Measurements from ENCODE around the gene SHISAL1.

SHISAL1 gene

DNA sequence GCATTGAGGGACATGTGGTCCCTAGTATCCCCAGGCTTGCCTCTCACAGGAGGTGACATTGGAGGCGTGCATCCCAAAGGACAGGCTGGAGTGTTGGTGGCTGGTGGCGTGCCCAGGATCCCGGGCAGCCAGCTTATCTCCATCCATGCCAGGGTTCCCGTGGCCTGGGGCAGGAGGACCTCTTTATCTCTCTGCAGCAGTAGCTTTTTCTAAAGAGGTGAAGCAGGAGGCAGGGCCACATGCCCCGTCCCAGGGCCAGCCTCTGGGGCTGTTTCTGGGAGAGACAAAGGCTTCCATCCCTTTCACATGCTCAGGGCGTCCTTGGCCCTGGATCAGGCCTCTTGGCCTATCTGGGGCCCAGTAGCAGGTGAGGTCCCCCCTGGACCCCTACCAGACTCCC lies 112.3 kb downstream of the SHISAL1 start:
- Mint-ChIP-seq H3K36me3 (peaks cover 19% of the 10 kb centered on the region), H3K4me3 (no peak overlapping the region), H3K4me1 (peaks cover 13% of the 10 kb centered on the region), H3K9me3 (no peaks in the 10 kb centered on the region), H3K27me3 (no peaks in the 10 kb centered on the region), H3K27ac (no peak overlapping the region)

DNA sequence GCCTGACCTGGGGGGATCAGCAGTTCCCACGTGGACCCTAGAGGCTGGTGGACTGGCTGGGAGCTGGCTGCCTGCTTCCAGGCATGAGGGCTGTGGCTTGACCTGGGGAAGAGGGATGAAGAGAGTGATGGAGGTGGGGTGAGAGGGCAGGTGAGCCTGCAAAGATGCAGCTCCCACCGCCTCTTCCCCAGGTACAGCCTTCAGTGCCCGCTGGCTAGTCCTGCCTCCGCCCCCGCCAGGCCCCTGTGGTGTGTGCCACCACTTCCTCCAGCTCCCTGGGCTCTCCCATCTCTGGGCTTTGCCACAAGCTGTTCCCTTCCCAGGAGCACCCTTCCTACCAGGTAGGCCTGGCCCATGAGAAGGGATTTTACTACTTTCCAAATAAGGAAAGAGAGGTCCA lies 112.9 kb downstream of the SHISAL1 start:
- H3K4me1 Mint-ChIP-seq: peaks cover 17% of the 10 kb centered on the region
- H3K9me3 Mint-ChIP-seq: no peaks in the 10 kb centered on the region
- no peak overlapping the region for H3K4me3 Mint-ChIP-seq
- peaks cover 17% of the 10 kb centered on the region for H3K36me3 Mint-ChIP-seq
- H3K27me3 Mint-ChIP-seq: no peaks in the 10 kb centered on the region
- H3K27ac Mint-ChIP-seq: no peak overlapping the region

- peaks cover 23% of the 10 kb centered on the region for H3K36me3 Mint-ChIP-seq
- H3K27me3 Mint-ChIP-seq: no peaks in the 10 kb centered on the region
- H3K27ac Mint-ChIP-seq: no peak overlapping the region
- peaks cover 24% of the 10 kb centered on the region for H3K4me1 Mint-ChIP-seq
- no peaks in the 10 kb centered on the region for H3K9me3 Mint-ChIP-seq
- H3K4me3 Mint-ChIP-seq: no peak overlapping the region
Observed at GRCh38 chr22:44199164-44199563, 113.6 kb downstream of the SHISAL1 start.

- peaks cover 40% of the 10 kb centered on the region for H3K4me1 Mint-ChIP-seq
- no peaks in the 10 kb centered on the region for H3K9me3 Mint-ChIP-seq
- no peak overlapping the region for H3K27ac Mint-ChIP-seq
- peaks cover 21% of the 10 kb centered on the region for H3K36me3 Mint-ChIP-seq
- no peak overlapping the region for H3K4me3 Mint-ChIP-seq
- H3K27me3 Mint-ChIP-seq: no peaks in the 10 kb centered on the region
Observed at GRCh38 chr22:44197271-44197670, 115.5 kb downstream of the SHISAL1 start.

DNA sequence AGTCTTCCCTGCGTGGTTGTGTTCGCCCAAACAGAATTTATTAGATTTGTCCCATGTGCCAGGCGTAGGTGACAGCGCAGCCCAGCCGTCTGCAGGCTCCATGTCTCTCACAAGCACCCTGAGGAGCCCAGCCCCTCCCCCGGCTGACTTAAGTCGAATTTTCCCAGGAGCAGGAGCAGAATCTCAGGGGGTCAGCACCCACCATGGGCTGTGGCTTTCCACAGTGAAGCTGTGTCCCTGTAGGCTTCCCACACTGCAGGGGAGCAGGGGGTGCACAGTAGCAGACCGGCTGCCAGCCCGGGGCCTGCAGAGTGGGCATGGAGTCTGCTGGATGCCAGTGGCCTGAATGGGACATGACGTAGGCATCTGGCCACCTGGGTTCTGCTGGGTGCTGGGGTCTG lies 116.0 kb downstream of the SHISAL1 start:
- no peaks in the 10 kb centered on the region for H3K27me3 Mint-ChIP-seq
- H3K27ac Mint-ChIP-seq: no peak overlapping the region
- H3K4me3 Mint-ChIP-seq: no peak overlapping the region
- no peaks in the 10 kb centered on the region for H3K9me3 Mint-ChIP-seq
- H3K4me1 Mint-ChIP-seq: peaks cover 41% of the 10 kb centered on the region
- peaks cover 17% of the 10 kb centered on the region for H3K36me3 Mint-ChIP-seq

- Mint-ChIP-seq H3K4me1 (peaks cover 44% of the 10 kb centered on the region), H3K9me3 (no peaks in the 10 kb centered on the region), H3K27ac (no peak overlapping the region), H3K4me3 (no peak overlapping the region), H3K27me3 (no peaks in the 10 kb centered on the region), H3K36me3 (peaks cover 17% of the 10 kb centered on the region)
Observed at GRCh38 chr22:44196241-44196640, 116.5 kb downstream of the SHISAL1 start.

- peaks cover 41% of the 10 kb centered on the region for H3K4me1 Mint-ChIP-seq
- H3K36me3 Mint-ChIP-seq: peaks cover 17% of the 10 kb centered on the region
- no peaks in the 10 kb centered on the region for H3K27me3 Mint-ChIP-seq
- no peak overlapping the region for H3K4me3 Mint-ChIP-seq
- H3K9me3 Mint-ChIP-seq: no peaks in the 10 kb centered on the region
- H3K27ac Mint-ChIP-seq: peak overlapping the region; percentile 56
Observed at GRCh38 chr22:44195189-44195871, 117.4 kb downstream of the SHISAL1 start.

DNA sequence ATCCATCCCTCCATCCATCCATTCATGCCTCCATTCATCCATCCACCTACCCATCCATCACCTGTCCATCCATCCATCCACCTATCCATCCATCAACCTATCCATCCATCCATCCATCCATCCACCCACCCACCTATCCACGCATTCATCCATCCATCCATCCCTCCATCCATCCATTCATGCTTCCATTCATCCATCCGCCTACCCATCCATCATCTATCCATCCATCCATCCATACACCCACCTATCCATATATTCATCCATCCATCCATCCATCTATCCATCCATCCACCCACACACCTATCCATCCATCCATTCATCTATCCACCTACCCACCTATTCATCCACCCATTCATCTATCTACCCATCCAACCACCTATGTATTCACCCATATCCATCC lies 118.2 kb downstream of the SHISAL1 start:
- Mint-ChIP-seq H3K4me1 (peaks cover 40% of the 10 kb centered on the region), H3K27ac (peak overlapping the region; percentile 56), H3K27me3 (no peaks in the 10 kb centered on the region)

More for the DNA sequence above, 118.2 kb downstream of the SHISAL1 start:
- H3K9me3 Mint-ChIP-seq: no peaks in the 10 kb centered on the region
- H3K4me3 Mint-ChIP-seq: no peak overlapping the region
- H3K36me3 Mint-ChIP-seq: peaks cover 17% of the 10 kb centered on the region
